GM12878 (cell line): ENCODE data around the gene CTNNA3.

ENCODE experiments used
- EED ChIP-seq: sonication (generic); IDR thresholded peaks from 2 replicates; pipeline ENCODE4 v1.6.1; 2016; ENCODE audit warnings: antibody characterized with exemption, low read depth
- TARDBP ChIP-seq: IDR thresholded peaks from 2 replicates; pipeline ENCODE4 v1.6.1; 2016; ENCODE audit warnings: borderline replicate concordance

GRCh38 chr10:67725567-67725966 lies 29.6 kb upstream of the CTNNA3 start:
- no peak for TF ChIP-seq EED
- no peak for TF ChIP-seq TARDBP
